Gastrocnemius medialis (tissue), 4 donors: ENCODE data around the gene UQCC5.

Experiments used
- CTCF ChIP-seq, 5 experiments: fragments of 450-650 bp in 3 of 5; fragments of 200-600 bp in 2 of 5; sonication (generic) in 2 of 5; IDR thresholded peaks in 4 of 5; conservative IDR thresholded peaks in 1 of 5; 1 replicate in 4 of 5; 2 replicates in 1 of 5; pipeline ENCODE4 v1.5.1; 2016 to 2019; ENCODE audit warnings: antibody characterized with exemption in 5 of 5, mild to moderate bottlenecking in 3 of 5, moderate library complexity in 3 of 5
- POLR2A ChIP-seq, 2 donors: fragments of 450-650 bp; IDR thresholded peaks; one replicate each; pipeline ENCODE4 v1.6.1; 2017; ENCODE audit warnings: antibody characterized with exemption in 2 of 2, mild to moderate bottlenecking in 2 of 2, moderate library complexity in 2 of 2

DNA sequence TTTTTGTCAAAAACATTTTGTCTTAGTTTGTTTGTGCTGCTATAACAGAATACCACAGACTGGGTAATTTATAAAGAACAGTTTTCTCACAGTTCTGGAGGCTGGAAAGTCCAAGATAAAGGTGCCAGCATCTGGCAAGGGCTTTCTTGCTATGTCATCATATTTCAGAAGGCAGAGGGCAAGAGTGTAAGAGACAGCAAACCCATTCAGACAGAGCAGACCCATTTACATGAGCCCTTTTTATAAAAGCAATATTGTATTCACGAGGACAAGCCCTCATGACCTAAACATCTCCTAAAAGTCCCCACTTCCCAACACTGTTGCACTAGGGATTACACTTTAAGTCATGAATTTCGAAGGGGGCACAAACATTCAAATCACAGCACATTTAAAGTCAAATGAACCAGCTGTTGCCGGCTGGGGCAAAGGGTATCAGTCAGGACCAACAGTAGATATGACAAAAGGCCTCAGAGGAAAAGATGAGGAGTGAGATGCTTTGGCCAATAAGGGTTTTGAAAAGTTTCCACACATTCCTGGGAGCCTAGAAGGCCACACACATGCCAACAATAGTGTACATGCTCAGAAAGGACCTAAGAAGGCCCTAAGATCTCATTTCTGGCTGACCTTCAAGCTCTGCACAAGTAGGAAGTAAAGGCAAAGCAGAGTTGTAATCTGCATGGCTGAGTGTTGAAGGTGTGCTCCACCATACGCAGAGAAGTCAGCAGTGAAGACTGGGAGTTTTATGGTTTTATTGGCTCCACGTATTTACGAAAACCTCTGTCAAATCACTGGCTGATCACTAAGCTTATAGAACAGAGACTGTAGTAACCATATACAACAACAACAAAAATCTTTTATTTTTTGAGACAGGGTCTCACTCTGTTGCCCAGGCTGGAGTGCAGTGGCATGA is 37.9 kb downstream of the UQCC5 start:
- TF ChIP-seq CTCF (IDR thresholded peaks at IDR 0.05 in 4 of 5, conservative IDR thresholded peaks at IDR 0.05 in 1 of 5) (no peak), POLR2A (IDR thresholded peaks at IDR 0.05) (no peak)
